ENCODE measurements around the gene TNS3. TPM values are rescaled to one million over a fixed set of nuclear protein-coding genes. Genes with fewer than 3 reads are reported as not detected.

The TNS3 gene
- total RNA-seq, 1 donor from 2014 or later: 174 TPM

- Histone ChIP-seq H3K4me3 (peak overlapping the region; percentile 65), H3K36me3 (no peaks in the 10 kb centered on the region), H3K4me1 (peaks cover 19% of the 10 kb centered on the region), H3K27ac (peak overlapping the region; percentile 89), H3K9me3 (no peaks in the 10 kb centered on the region), H3K27me3 (ENCODE audit: low read depth) (no peaks in the 10 kb centered on the region)
- peak; percentile 90 for DNase-seq
- peak; percentile 95 to 98 for ATAC-seq
- peak; percentile 96 for TF ChIP-seq CTCF (IDR thresholded peaks at IDR 0.05)
- intact Hi-C loops (cut with DNase I): no loop called here
Measured at GRCh38 chr7:47254081-47254977, 327.6 kb downstream of the TNS3 start.

GRCh38 chr7:47253650-47254080, 328.2 kb downstream of the TNS3 start:
- Histone ChIP-seq H3K4me1 (peaks cover 19% of the 10 kb centered on the region), H3K36me3 (no peaks in the 10 kb centered on the region), H3K4me3 (peak overlapping the region; percentile 65), H3K27me3 (ENCODE audit: low read depth) (no peaks in the 10 kb centered on the region), H3K27ac (peak overlapping the region; percentile 89), H3K9me3 (no peaks in the 10 kb centered on the region)
- no peak for TF ChIP-seq CTCF (IDR thresholded peaks at IDR 0.05)
- intact Hi-C loops (cut with DNase I): no loop called here
- ATAC-seq: peak; percentile 73 to 76
- DNase-seq: no peak

- no peaks in the 10 kb centered on the region for H3K9me3 ChIP-seq
- no peak overlapping the region for H3K27ac ChIP-seq
- no peaks in the 10 kb centered on the region for H3K27me3 ChIP-seq (ENCODE audit: low read depth)
- no peaks in the 10 kb centered on the region for H3K36me3 ChIP-seq
- intact Hi-C loops (cut with DNase I): no loop called here
- DNase-seq: no peak
- TF ChIP-seq CTCF (IDR thresholded peaks at IDR 0.05): no peak
- no peak for ATAC-seq
- peaks cover 19% of the 10 kb centered on the region for H3K4me1 ChIP-seq
- no peak overlapping the region for H3K4me3 ChIP-seq
Measured at GRCh38 chr7:47252675-47253074, 329.2 kb downstream of the TNS3 start.

GRCh38 chr7:47249361-47249760, 332.6 kb downstream of the TNS3 start:
- ATAC-seq: no peak
- no peak for TF ChIP-seq CTCF (IDR thresholded peaks at IDR 0.05)
- DNase-seq: no peak
- Histone ChIP-seq H3K4me1 (peaks cover 10% of the 10 kb centered on the region), H3K9me3 (no peaks in the 10 kb centered on the region), H3K27ac (no peak overlapping the region), H3K4me3 (no peak overlapping the region), H3K36me3 (no peaks in the 10 kb centered on the region), H3K27me3 (ENCODE audit: low read depth) (no peaks in the 10 kb centered on the region)
- intact Hi-C loops (cut with DNase I): no loop called here

GRCh38 chr7:47248797-47249196, 333.1 kb downstream of the TNS3 start:
- Histone ChIP-seq H3K9me3 (no peaks in the 10 kb centered on the region), H3K27ac (no peak overlapping the region), H3K27me3 (ENCODE audit: low read depth) (no peaks in the 10 kb centered on the region), H3K4me1 (peaks cover 6% of the 10 kb centered on the region), H3K36me3 (no peaks in the 10 kb centered on the region), H3K4me3 (no peak overlapping the region)
- ATAC-seq: no peak
- intact Hi-C loops (cut with DNase I): no loop called here
- DNase-seq: no peak
- no peak for TF ChIP-seq CTCF (IDR thresholded peaks at IDR 0.05)
